ENCODE results near the gene TP53TG5.

The TP53TG5 gene

DNA sequence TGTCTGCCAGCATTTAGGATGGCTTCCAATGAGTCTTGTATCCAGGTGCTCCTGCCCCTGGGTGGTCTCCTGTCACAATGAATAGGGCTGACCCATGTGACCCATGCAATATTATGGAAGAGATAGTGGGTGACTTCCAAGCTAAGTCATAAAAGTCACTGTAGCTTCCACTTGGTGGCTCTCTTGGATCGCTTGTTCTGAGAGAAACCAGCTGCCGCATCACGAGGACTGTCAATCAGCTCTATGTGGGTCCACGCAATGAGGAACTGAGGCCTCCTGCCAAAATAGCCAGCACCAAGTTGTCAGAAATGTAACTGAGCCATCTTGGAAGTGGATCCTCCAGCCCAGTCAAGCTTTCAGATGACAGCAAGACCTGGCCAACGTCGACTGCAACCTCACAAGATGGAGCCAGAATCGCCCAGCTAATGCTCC, 55.2 kb downstream of the TP53TG5 start:
- DNase-seq (ENCODE audit: low read depth): no peak

All from activated T-cell treated with anti-CD3 and anti-CD28 coated beads for 24 hours (primary cell).